ENCODE results near the gene AGBL3.

Gene AGBL3

DNA sequence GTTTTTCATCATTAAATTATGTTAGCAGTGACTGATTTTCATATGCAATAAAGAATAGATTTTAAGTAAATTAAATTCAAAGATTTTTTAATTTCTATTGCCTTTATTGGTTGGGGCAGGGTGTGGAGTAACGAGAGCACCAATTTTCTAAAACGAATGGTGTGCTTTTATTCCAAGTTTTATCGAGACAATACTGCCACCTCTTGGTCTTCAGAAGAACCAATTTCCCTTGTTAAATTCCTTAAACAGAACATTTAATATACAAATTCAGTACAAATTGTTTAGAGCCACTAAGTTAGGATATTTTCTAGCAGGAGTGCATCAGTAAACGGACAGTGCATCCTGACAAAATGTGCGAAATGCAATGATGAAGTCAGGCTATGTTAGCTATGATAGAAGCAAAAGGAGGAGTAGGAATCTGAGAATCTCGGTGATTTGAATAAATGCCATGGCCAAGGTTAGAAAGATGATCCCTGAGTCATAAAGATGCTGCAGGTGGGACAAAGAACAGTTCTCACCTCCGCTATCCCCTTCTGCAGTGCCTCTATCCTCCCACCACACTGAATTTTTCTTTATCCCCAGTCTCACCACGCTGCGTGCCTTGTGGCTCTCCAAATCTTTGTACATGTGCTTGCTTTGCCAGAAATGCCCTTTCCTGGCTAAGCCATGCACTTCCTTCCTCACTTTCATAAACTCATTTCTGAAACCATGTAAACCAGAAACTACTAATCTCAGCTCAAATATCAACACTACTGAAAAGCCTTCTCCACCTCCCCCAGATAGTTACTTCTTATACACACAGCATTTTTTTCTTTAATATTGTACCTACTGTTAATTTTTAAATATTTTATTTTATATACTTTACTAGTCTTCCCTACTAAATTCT, 31.9 kb upstream of the AGBL3 start:
- intact Hi-C loops (cut with DNase I; ENCODE audit: low total_unique reads), result no loop called here
- DNase-seq, result no peak
- TF ChIP-seq, protein P1, sequence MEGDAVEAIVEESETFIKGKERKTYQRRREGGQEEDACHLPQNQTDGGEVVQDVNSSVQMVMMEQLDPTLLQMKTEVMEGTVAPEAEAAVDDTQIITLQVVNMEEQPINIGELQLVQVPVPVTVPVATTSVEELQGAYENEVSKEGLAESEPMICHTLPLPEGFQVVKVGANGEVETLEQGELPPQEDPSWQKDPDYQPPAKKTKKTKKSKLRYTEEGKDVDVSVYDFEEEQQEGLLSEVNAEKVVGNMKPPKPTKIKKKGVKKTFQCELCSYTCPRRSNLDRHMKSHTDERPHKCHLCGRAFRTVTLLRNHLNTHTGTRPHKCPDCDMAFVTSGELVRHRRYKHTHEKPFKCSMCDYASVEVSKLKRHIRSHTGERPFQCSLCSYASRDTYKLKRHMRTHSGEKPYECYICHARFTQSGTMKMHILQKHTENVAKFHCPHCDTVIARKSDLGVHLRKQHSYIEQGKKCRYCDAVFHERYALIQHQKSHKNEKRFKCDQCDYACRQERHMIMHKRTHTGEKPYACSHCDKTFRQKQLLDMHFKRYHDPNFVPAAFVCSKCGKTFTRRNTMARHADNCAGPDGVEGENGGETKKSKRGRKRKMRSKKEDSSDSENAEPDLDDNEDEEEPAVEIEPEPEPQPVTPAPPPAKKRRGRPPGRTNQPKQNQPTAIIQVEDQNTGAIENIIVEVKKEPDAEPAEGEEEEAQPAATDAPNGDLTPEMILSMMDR (IDR thresholded peaks at IDR 0.05), result peak; percentile 39 to 59
- Histone ChIP-seq H3K27ac (peak overlapping the region in 1 of 2 donors; percentile 32), H3K9me3 (no peaks in the 10 kb centered on the region), H3K4me3 (no peak overlapping the region), H3K4me1 (peaks cover 0 to 4% (median 1%) of the 10 kb centered on the region in 4 donors), H3K36me3 (peaks cover 82 to 93% (median 87%) of the 10 kb centered on the region in 3 donors), H3K27me3 (no peaks in the 10 kb centered on the region)

DNA sequence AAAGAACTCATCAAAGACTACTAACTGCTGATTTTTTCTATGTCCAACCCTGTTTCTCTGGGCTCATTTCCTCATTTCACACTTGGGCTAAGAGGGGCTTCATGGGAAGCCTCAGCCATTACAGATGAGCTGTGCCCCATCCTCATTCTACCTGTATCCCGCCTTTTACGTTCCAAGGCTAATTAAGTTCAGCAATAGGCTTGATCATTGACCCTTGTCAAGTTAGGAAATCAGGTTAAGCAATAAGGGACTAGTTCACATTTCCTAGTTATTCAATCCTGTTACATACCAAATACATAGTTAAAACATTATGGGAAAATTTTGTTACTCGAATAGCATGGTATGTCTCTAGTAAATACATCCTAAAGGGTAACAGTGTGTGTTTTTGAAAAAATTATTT, 29.3 kb upstream of the AGBL3 start:
- intact Hi-C loops (cut with DNase I; ENCODE audit: low total_unique reads), result no loop called here
- TF ChIP-seq, protein P1 (IDR thresholded peaks at IDR 0.05), result no peak
- Histone ChIP-seq H3K4me1 (peaks cover 0 to 20% (median 3%) of the 10 kb centered on the region in 4 donors), H3K36me3 (peaks cover 78 to 92% (median 87%) of the 10 kb centered on the region in 3 donors), H3K9me3 (no peaks in the 10 kb centered on the region), H3K27me3 (no peaks in the 10 kb centered on the region), H3K4me3 (no peak overlapping the region), H3K27ac (peak overlapping the region in 1 of 2 donors; percentile 27)
- no peak for DNase-seq

DNA sequence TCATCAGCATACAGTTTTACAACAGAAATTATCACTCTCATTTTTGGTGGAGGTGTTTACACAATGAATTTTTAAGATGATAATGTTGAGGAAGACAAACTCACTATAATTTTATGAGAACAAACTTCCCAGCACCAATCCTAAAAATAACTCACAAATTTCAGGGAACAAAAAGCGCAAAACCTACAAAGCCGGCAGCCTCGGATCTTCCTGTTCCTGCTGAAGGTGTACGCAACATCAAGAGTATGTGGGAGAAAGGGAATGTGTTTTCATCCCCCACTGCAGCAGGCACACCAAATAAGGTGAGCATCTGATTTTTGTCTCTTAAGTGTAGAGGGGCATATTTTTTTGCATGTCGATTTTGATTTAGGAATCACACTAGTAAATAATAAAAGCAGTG, 26.5 kb upstream of the AGBL3 start:
- H3K4me1 ChIP-seq, result peaks cover 0 to 48% (median 17%) of the 10 kb centered on the region in 4 donors
- H3K4me3 ChIP-seq, result no peak overlapping the region
- intact Hi-C loops (cut with DNase I; ENCODE audit: low total_unique reads), result no loop called here
- peak overlapping the region in 1 of 2 donors; percentile 51 for H3K27ac ChIP-seq
- DNase-seq, result no peak
- TF ChIP-seq, protein P1 (IDR thresholded peaks at IDR 0.05), result no peak
- H3K36me3 ChIP-seq, result peaks cover 74 to 82% (median 80%) of the 10 kb centered on the region in 3 donors
- H3K9me3 ChIP-seq, result no peaks in the 10 kb centered on the region
- no peaks in the 10 kb centered on the region for H3K27me3 ChIP-seq

DNA sequence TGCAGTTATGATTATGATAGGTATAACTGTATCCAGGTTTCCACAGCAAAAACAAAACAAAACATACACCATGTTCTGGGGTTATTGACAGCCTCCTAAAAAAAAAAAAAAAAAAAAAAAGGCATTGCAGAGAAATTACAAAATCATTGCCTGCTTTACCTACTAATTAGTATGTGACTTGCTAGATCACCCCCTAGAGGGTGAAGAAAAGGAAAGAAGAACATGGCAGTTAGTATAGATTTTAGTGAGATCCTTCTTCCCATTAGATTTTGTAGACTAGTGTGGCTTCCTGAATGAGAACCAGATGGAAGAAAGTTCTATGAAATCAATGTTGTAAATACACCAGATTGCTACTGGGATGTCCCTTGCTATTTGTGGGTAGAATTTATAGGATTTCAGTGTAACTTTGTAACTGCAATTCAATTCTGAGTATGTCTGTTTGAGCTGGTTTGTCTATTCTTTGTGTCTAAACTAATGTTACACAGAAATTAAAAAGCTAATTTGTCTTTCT, 24.0 kb upstream of the AGBL3 start:
- DNase-seq, result no peak
- no peak overlapping the region for H3K4me3 ChIP-seq
- TF ChIP-seq, protein P1 (IDR thresholded peaks at IDR 0.05), result no peak
- peaks cover 77 to 82% (median 80%) of the 10 kb centered on the region in 3 donors for H3K36me3 ChIP-seq
- intact Hi-C loops (cut with DNase I; ENCODE audit: low total_unique reads), result no loop called here
- H3K27me3 ChIP-seq, result no peaks in the 10 kb centered on the region
- H3K4me1 ChIP-seq, result peaks cover 0 to 56% (median 17%) of the 10 kb centered on the region in 4 donors
- H3K27ac ChIP-seq, result peak overlapping the region; percentile 41 to 47
- H3K9me3 ChIP-seq, result no peaks in the 10 kb centered on the region

DNA sequence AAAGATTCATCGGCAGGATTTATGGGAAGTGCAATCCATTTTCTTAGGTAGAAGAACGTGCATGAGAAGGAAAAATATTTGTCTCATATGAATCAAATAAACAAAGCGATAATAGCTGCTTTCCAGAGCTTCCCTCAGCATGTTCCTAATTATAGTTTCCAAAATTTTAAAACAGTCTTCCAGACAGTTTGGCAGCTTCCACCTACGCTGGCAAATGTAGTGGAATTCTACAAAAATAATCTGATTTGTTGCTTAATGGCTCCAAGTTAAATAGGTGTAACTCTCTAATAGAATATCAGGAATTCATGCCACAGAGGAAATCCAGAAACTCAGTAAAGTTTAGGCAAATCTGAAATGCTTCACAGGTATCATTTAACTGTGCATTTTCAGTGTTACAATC, 23.3 kb upstream of the AGBL3 start:
- Histone ChIP-seq H3K4me3 (no peak overlapping the region), H3K4me1 (peaks cover 0 to 56% (median 17%) of the 10 kb centered on the region in 4 donors), H3K27ac (peak overlapping the region; percentile 41 to 47), H3K9me3 (no peaks in the 10 kb centered on the region), H3K27me3 (no peaks in the 10 kb centered on the region), H3K36me3 (peaks cover 72 to 84% (median 80%) of the 10 kb centered on the region in 3 donors)
- DNase-seq, result no peak
- intact Hi-C loops (cut with DNase I; ENCODE audit: low total_unique reads), result no loop called here
- TF ChIP-seq, protein P1 (IDR thresholded peaks at IDR 0.05), result no peak
